Panc1 (cell line): ENCODE results near the gene ZCRB1. TPM values are rescaled to one million over a fixed set of nuclear protein-coding genes. Genes with fewer than 3 reads are reported as not detected.
A peak's percentile ranks its signal among the peaks of the same experiment; 100 is the strongest.

Source experiments
- ATAC-seq: fragments of 200-7000 bp; cut with Tn5 transposase; 2 replicates; pipeline ENCODE4 v1.9.1; 2020; ENCODE audit warnings: mild to moderate bottlenecking, moderate library complexity
- BruUV-seq: library from RNA; stranded (reverse); fragments of 400-500 nt; replicated peaks from 2 replicates; lab custom pipeline; 2021; lab: Mats Ljungman, UMichigan
- CTCF ChIA-PET: fragments of 300-600 bp; sonication (Branson Sonifier 250); formaldehyde crosslinking; loops from one replicate; lab custom pipeline; 2022; ENCODE audit warnings: antibody characterized with exemption; lab: Charles Lee
- POLR2A ChIA-PET: fragments of 300-600 bp; sonication (Branson Sonifier 250); formaldehyde crosslinking; loops from one replicate; lab custom pipeline; 2022; ENCODE audit warnings: antibody characterized with exemption; lab: Charles Lee
- DNase-seq: peaks from one replicate; pipeline ENCODE4 v3.0.0-alpha.2; 2010; ENCODE audit warnings: low read depth, low spot score
- H3K27ac ChIP-seq: 2 replicates; pipeline ENCODE4 v1.5.1; 2011; ENCODE audit warnings: mild to moderate bottlenecking, low read length, inconsistent platforms
- H3K27me3 ChIP-seq: fragments of 200-500 bp; sonication (Bioruptor generic); 2 replicates; pipeline ENCODE4 v1.6.0; 2014; ENCODE audit warnings: low read length, inconsistent platforms; ENCODE audit not compliant: control insufficient read depth, insufficient read depth
- H3K36me3 ChIP-seq: fragments of 200-500 bp; sonication (Bioruptor generic); 2 replicates; pipeline ENCODE4 v1.5.1; 2014; ENCODE audit warnings: inconsistent platforms, mild to moderate bottlenecking, low read length, moderate library complexity; ENCODE audit not compliant: control insufficient read depth, insufficient read depth
- H3K4me1 ChIP-seq: 2 replicates; pipeline ENCODE4 v1.5.1; 2011; ENCODE audit warnings: inconsistent platforms, mild to moderate bottlenecking, low read length, moderate library complexity; ENCODE audit not compliant: control insufficient read depth, insufficient read depth
- H3K4me3 ChIP-seq, 2 experiments: 2 replicates each; pipeline ENCODE4 v1.5.1; 2011 to 2012; ENCODE audit warnings: low read depth in 2 of 2, low read length in 2 of 2, mild to moderate bottlenecking in 2 of 2, inconsistent platforms in 1 of 2, moderate library complexity in 1 of 2
- H3K9me3 ChIP-seq: fragments of 200-500 bp; sonication (Bioruptor generic); 2 replicates; pipeline ENCODE4 v1.5.1; 2014; ENCODE audit warnings: low read depth, mild to moderate bottlenecking, inconsistent platforms, low read length, moderate library complexity; ENCODE audit not compliant: control insufficient read depth, insufficient read depth
- POLR2AphosphoS5 ChIP-seq: IDR thresholded peaks from 2 replicates; pipeline ENCODE4 v1.6.1; 2012; ENCODE audit warnings: mild to moderate bottlenecking, low read depth, low read length, moderate library complexity
- SIN3A ChIP-seq: IDR thresholded peaks from 2 replicates; pipeline ENCODE4 v1.6.1; 2012; ENCODE audit warnings: low read depth, mild to moderate bottlenecking, low read length, moderate library complexity, borderline replicate concordance; ENCODE audit not compliant: insufficient read depth
- TCF7L2 ChIP-seq: IDR thresholded peaks from 2 replicates; pipeline ENCODE4 v1.6.1; 2011; ENCODE audit warnings: mild to moderate bottlenecking, low read depth, low read length, inconsistent platforms
- in situ Hi-C: cut with HindIII; loops from 2 replicates; pipeline ENCODE4 v1.10.0; 2016; ENCODE audit warnings: low sequenced_read_pairs, low pct_unique_long_range_greater_than_20kb
- intact Hi-C: fragments of 100-400 bp; cut with micrococcal nuclease; formaldehyde crosslinking; loops from one replicate; pipeline ENCODE4 v1.10.0; 2022; ENCODE audit not compliant: unreplicated experiment
- total RNA-seq: library from RNA; stranded (reverse); gene quantifications from one replicate; pipeline ENCODE4 v1.2.1, GENCODE V29; 2021; ENCODE audit not compliant: unreplicated experiment
- TF ChIP-seq, protein P1 (sequence below), 2 experiments: IDR thresholded peaks; 2 replicates each; pipeline ENCODE4 v1.6.1; 2011 to 2012; ENCODE audit warnings: low read depth in 2 of 2, control low read depth in 1 of 2, low read length in 1 of 2, mild to moderate bottlenecking in 1 of 2, moderate library complexity in 1 of 2; ENCODE audit not compliant: insufficient read depth in 1 of 2
- TF ChIP-seq, protein P2 (sequence below): fragments of 450-650 bp; IDR thresholded peaks from 2 replicates; pipeline ENCODE4 v1.5.1; 2017; ENCODE audit warnings: mild to moderate bottlenecking

ZCRB1 gene
- total RNA-seq, 1 experiment from 2014 or later = 68.8 TPM

DNA sequence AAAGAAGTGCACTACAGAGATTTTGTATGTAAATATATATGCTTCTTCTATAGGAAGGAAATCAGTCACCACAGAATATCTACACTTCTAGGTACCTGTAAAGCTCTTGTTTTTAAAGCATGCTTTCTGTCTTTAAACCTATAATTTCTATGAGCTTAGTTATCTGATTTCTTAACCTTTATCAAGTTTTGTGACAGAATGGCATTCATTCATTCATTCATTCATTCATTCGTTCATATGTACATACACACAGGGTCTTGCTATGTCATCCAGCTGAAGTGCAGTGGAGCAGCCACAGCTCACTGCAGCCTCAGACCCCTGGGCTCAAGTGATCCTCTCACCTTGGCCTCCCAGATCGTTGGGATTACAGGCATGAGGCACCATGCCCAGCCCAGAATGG lies 16.1 kb upstream of the ZCRB1 start:
- DNase-seq = no peak
- Histone ChIP-seq H3K27ac (no peak overlapping the region), H3K4me1 (no peaks in the 10 kb centered on the region), H3K9me3 (no peaks in the 10 kb centered on the region), H3K36me3 (no peaks in the 10 kb centered on the region; the same call in 1 of the 2 replicates), H3K4me3 (no peak overlapping the region), H3K27me3 (no peaks in the 10 kb centered on the region)
- TF ChIP-seq SIN3A (no peak), TCF7L2 (no peak), POLR2AphosphoS5 (no peak)
- TF ChIP-seq, protein P1, sequence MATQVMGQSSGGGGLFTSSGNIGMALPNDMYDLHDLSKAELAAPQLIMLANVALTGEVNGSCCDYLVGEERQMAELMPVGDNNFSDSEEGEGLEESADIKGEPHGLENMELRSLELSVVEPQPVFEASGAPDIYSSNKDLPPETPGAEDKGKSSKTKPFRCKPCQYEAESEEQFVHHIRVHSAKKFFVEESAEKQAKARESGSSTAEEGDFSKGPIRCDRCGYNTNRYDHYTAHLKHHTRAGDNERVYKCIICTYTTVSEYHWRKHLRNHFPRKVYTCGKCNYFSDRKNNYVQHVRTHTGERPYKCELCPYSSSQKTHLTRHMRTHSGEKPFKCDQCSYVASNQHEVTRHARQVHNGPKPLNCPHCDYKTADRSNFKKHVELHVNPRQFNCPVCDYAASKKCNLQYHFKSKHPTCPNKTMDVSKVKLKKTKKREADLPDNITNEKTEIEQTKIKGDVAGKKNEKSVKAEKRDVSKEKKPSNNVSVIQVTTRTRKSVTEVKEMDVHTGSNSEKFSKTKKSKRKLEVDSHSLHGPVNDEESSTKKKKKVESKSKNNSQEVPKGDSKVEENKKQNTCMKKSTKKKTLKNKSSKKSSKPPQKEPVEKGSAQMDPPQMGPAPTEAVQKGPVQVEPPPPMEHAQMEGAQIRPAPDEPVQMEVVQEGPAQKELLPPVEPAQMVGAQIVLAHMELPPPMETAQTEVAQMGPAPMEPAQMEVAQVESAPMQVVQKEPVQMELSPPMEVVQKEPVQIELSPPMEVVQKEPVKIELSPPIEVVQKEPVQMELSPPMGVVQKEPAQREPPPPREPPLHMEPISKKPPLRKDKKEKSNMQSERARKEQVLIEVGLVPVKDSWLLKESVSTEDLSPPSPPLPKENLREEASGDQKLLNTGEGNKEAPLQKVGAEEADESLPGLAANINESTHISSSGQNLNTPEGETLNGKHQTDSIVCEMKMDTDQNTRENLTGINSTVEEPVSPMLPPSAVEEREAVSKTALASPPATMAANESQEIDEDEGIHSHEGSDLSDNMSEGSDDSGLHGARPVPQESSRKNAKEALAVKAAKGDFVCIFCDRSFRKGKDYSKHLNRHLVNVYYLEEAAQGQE (IDR thresholded peaks at IDR 0.05; ENCODE audit: insufficient read depth in 1 of 2, low read depth in 2 of 2, low read length in 1 of 2) = no peak
- TF ChIP-seq, protein P2, sequence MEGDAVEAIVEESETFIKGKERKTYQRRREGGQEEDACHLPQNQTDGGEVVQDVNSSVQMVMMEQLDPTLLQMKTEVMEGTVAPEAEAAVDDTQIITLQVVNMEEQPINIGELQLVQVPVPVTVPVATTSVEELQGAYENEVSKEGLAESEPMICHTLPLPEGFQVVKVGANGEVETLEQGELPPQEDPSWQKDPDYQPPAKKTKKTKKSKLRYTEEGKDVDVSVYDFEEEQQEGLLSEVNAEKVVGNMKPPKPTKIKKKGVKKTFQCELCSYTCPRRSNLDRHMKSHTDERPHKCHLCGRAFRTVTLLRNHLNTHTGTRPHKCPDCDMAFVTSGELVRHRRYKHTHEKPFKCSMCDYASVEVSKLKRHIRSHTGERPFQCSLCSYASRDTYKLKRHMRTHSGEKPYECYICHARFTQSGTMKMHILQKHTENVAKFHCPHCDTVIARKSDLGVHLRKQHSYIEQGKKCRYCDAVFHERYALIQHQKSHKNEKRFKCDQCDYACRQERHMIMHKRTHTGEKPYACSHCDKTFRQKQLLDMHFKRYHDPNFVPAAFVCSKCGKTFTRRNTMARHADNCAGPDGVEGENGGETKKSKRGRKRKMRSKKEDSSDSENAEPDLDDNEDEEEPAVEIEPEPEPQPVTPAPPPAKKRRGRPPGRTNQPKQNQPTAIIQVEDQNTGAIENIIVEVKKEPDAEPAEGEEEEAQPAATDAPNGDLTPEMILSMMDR = no peak
- ChIA-PET POLR2A (no interaction called here), CTCF (no interaction called here)
- ATAC-seq = no peak
- intact Hi-C loops = no loop called here
- BruUV-seq = no TSS peak
- in situ Hi-C loops = no loop called here

DNA sequence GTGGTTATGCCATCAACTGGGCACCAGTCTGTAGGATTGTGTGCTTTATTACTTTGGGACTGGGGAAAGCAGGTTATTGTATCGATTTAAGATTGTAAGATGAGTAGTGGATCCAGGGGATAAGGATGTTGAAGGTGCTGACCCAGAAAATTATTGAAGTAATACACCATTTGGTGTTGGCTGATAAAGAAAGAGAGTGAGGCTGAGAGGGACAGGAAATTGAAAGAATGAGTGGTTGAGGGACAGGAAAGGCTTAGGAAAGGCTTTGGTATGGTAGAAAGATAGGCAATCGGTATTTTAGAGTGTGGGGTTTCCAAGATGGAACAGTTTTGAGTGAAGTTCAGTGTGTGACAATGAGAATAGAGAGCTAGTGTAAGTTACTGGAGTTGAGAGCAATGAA lies 12.4 kb upstream of the ZCRB1 start:
- intact Hi-C loops (no loop called here), in situ Hi-C loops (no loop called here)
- CTCF ChIA-PET = no interaction called here
- Histone ChIP-seq H3K27me3 (no peaks in the 10 kb centered on the region), H3K4me3 (no peak overlapping the region), H3K36me3 (peaks cover 7% of the 10 kb centered on the region; the same call in 1 of the 2 replicates), H3K27ac (no peak overlapping the region), H3K9me3 (no peaks in the 10 kb centered on the region), H3K4me1 (no peaks in the 10 kb centered on the region)
- ATAC-seq (no peak), DNase-seq (no peak)
- POLR2A ChIA-PET = no interaction called here
- no peak for TF ChIP-seq TCF7L2
- TF ChIP-seq, protein P2 = no peak
- TF ChIP-seq, protein P1 (IDR thresholded peaks at IDR 0.05; ENCODE audit: insufficient read depth in 1 of 2, low read depth in 2 of 2, low read length in 1 of 2) = no peak
- no peak for TF ChIP-seq SIN3A
- no peak for TF ChIP-seq POLR2AphosphoS5
- TSS peak; percentile 13 for BruUV-seq
